ENCODE results near the gene SCT.

SCT gene

DNA sequence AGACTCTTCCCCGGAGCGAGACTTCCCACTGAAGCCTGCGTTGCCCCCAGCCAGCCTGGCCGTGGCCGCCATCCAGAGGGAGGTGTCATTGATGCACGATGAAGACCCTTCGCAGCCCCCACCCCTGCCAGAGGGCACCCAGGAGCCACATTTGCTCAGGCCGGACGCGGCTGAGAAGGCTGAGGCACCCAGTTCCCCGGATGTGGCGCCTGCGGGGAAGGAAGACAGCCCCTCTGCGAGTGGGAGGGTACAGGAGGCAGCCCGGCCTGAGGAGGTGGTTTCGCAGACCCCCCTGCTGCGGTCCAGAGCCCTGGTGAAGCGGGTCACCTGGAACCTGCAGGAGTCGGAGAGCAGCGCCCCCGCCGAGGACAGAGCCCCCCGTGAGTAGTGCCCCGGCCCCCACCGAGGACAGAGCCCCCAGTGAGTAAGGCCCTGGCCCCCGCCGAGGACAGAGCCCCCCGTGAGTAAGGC, 17.6 kb downstream of the SCT start:
- DNase-seq = no peak

DNA sequence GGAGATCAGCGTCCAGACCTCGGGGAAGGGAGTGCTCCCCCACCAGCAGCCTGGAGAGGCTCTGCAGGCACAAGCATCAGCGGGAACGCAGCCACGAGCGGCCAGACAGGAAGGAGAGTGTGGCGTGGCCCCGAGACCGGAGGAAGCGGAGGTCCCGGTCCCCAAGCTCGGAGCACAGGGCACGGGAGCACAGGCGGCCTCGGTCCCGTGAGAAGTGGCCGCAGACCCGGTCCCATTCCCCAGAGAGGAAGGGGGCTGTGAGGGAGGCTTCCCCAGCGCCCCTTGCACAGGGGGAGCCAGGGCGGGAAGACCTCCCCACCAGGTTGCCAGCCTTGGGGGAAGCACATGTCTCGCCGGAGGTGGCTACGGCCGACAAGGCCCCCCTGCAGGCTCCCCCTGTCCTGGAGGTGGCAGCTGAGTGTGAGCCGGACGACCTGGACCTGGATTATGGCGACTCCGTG, 18.2 kb downstream of the SCT start:
- no peak for DNase-seq

DNA sequence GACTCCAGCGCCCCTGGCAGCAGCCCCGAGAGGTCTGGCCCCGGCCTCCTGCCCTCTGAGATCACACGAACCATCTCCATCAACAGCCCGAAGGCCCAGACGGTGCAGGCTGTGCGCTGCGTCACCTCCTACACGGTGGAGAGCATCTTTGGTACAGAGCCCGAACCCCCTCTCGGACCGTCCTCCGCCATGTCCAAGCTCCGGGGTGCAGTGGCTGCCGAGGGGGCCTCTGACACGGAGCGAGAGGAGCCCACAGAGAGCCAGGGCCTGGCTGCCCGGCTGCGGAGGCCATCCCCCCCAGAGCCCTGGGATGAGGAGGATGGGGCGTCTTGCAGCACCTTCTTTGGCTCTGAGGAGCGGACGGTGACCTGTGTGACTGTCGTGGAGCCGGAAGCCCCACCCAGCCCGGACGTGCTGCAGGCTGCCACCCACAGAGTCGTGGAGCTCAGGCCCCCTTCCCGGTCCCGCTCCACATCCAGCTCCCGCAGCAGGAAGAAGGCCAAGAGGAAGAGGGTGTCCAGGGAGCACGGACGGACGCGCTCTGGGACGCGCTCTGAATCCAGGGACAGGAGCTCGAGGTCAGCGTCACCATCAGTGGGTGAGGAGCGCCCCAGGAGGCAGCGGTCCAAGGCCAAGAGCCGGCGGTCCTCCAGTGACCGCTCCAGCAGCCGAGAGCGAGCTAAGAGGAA, 18.9 kb downstream of the SCT start:
- DNase-seq = no peak

DNA sequence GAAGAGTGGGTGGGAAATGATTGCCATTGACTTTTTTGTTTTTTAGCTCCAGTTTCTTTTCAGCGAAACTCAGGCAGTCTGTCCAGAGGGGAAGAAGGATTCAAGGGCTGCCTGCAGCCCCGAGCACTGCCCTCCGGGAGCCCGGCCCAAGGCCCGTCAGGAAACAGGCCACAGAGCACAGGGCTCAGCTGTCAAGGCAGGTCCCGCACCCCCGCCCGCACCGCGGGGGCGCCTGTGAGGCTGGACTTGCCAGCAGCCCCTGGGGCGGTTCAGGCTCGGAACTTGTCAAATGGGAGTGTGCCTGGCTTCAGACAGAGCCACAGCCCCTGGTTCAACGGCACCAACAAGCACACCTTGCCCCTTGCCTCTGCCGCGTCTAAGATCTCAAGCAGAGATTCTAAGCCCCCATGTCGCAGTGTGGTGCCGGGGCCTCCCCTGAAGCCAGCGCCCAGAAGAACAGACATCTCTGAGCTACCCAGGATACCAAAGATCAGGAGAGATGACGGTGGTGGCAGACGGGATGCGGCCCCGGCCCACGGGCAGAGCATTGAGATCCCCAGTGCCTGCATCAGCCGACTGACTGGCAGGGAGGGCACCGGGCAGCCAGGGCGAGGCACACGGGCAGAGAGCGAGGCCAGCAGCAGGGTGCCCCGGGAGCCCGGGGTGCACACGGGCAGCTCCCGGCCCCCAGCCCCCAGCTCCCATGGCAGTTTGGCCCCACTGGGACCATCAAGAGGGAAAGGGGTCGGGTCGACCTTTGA, 19.8 kb downstream of the SCT start:
- DNase-seq = no peak

DNA sequence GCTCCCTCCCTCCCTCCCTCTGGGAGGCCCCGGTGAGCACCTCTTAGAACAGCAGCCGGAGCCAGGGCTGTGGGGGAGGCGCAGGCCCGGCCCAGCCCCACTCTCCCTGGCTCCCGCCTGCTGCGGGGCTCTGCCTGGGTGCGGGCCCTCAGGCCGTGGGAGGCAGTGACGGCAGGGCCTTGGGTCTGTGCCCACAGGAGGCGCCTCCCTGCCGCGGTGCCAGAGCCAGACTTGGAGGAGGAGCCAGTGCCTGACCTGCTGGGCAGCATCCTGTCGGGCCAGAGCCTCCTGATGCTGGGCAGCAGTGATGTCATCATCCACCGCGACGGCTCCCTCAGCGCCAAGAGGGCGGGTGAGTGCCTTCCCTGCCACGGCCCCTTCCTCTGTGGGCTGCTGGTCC, 20.7 kb downstream of the SCT start:
- DNase-seq = peak in 8 of 14 donors; percentile 8 to 90 (median 31)

DNA sequence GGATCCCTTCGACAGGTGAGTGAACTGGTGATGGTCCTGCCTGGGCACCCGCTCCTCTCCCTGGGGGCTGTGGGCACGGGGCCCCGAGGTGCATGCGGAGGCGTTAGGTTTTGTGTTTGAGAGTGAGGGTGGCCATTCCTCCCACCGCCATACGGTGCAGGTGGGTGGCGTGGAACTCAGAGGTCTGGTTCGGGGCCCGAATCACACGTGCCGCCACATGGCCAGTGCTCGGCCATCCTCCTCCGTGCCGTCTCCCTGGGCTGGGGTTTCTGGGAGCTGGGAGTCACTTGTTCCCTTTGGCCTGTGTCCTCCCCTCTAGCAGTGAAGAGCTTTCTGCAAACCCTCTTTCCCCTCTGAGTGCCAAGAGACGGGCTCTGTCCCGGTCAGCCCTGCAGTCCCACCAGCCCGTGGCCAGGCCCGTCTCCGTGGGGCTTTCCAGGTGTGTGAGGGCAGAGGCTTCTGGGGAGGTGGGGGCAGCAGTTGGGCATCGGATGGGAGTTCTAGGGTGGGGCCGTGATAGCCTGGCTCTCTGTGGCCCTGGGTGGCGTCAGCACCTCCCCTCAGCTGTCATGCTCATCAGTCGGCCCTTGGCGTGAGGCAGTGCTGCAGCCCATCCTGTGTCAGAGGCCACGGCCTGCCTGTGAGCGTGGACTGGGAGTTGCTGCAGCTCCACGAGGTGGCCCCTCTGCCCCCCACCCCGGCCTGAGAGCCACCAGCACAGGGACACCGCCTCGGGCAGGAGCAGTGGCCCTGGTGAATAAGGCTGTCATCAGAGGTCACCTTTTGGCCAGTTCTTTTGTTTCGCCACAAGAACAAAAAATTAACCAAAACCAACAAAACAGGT, 21.5 kb downstream of the SCT start:
- DNase-seq = no peak

DNA sequence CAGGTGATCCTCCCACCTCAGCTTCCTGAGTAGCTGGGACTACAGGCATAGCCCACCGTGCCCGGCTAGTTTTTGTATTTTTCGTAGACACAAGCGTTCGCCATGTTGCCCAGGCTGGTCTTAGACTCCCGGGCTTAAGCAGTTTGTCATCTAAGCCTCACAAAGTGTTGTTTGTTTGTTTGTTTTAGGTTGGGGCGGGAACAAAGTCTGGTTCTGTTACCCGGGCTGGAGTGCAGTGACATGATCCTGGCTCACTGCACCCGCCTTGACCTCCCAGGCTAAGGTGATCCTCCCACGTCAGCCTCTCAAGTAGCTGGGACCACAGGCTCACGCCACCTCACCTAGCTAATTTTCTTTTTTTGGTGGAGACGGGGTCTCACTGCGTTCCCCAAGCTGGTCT, 23.8 kb downstream of the SCT start:
- DNase-seq = no peak

DNA sequence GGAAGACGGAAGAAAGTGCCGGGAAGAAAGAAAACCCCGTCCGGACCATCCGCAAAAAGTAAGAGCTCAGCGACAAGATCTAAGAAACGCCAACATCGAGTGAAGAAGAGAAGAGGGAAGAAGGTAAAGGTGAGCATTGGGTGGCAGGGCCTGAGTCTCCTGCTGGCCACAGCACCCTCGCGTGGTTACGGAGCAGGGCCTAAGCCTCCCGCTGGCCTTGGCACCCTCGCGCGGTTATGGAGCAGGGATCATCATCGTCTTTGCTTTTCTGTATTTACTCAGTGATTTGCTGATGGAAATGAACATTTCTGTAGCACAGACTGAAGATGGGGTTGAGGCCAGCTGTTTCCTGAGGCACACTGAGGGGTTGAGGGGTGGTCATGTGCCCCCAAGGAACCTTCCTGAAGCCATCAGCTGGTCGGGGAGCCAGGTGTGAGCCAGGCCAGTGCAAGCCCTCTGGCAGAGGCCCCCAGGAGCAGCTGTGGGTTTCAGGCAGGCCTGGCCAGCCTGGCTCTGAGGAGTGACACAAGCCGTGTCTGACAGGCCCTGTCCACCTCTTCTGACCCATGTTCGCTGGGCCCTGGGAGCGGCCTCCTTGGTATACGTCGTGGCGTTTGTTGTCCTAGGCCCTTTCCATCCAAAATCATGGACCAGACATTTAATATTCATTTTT, 25.3 kb downstream of the SCT start:
- no peak for DNase-seq

DNA sequence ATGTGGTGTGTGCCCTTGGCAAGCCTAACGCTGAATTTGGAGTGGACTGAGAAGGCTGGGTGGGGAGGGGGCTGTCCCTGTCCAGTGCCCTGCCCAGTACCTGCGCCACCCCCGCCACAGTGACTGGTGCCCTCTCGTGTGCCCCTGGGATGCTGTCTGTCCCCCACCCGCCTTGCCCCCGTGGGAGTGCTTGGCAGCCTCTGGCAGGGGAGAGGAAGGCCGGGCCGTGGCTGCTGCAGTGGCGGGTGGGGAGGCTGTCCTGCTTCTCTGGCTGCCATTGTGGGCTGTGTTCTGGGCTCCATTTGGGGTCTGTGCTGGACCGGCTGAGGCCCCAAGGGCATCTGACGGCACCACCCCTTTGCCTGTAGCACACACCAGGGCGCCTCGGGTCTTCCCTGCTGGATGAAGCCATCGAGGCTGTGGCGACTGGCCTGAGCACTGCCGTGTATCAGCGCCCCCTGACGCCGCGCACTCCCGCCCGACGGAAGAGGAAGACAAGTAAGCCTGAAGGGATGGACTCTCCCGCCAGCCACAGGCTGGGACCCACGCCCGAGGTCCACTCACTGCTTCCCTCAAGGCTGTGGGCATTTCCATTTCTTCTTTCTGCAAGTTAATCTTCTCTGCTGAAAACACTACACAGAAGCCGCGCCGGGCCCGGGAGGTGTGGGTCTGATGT, 28.8 kb downstream of the SCT start:
- no peak for DNase-seq

DNA sequence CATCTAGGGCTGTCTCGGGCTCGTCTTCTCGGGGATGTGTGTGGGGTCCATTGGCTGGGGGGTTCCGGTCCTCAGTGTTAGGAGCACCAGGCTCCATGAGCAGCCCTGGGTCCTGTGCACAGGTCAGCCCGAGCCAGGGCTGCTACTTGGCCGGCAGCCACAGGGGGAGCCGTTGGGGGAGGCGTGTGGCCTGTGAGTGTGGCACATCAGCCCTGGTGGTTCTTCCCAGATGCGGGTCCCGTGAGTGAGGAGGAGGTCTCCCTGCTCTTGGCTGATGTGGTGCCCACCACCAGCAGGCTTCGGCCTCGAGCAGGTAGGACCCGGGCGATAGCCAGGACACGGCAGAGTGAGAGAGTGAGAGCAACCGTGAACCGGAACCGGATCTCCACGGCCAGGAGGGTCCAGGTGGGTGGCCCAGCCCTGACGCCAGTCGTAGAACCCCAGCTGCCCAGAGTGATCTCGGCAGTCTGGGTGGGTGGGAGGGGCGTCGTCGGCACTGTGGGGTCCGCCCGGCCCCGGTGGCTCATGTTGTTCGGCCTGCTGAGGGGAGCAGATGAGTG, 29.7 kb downstream of the SCT start:
- no peak for DNase-seq

DNA sequence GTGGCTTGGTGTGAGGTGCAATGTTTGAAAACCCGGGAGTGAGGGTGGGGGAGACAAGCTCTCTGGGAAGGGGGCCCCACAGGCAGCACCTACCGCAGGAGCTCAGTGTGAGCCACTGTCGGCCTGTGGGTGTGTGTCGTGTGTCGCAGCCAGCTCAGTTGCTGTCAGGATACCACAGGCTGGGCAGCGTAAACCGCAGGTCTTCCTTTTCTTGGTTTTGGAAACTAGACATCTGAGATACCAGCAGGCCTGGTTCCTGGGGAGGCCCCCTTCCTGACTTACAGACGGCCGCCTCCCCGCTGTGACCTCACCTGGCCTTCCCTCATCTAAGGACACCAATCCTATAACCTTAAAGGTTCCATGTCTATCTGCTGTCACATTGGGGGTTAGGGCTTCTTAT, 30.6 kb downstream of the SCT start:
- no peak for DNase-seq

DNA sequence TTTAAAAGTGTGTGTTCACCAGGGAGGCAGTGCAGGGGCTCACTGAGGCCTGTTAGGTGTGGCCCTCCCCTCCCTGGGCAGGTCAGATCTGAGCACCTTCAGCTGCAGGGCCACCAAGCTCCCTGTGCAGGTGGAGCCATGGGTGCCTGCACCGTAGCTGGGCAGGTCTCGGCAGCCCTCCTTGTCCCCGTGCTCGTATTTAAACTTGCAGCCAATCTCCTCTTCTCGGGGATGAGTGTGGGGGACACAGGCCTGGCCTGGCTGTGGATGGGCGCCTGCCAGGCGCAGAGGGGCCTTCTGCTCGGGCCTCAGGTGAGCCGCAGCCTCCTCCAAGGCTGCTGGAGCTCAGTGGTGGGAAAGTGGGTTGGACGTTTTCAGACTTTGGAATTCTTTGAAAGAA, 31.6 kb downstream of the SCT start:
- no peak for DNase-seq

DNA sequence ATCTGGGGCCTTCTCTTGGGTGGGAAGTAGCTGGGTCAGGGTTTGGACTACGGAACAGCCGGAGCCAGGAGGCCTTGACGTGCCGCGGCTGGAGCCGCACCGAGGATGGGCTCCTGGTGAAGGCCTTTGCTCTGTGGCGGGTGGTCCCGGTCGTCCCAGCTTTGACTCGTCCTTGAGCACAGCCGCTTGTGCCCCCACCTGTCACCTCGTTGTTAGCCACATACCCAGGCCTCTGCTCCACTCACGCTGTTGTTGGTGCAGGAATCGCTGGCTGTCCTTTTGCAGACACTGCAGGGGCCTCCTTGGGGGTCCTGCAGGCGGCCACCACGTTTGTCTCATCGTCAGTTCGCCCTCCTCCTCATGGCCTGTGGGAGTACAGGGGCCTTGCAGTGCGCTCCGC, 33.6 kb downstream of the SCT start:
- no peak for DNase-seq

DNA sequence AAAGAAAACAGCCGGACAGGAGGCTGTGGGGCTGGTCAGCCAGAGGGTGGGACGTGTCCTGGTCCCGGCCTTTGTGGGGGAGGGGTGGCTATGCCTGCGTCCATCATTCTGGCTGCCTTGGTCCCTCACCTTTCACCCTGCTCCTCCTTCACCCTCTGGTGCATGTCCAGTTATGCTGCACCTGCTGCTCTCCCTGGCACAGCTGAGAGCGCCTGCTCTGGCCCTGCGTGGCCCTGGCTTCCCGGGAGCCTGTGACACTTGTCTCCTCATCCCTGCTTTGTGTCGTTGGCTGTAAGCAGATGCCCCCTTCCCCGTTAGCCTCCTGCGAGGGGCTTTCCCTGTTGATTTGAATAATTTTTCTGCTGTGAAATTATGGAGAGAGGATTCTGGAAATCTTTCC, 34.1 kb downstream of the SCT start:
- DNase-seq = no peak

DNA sequence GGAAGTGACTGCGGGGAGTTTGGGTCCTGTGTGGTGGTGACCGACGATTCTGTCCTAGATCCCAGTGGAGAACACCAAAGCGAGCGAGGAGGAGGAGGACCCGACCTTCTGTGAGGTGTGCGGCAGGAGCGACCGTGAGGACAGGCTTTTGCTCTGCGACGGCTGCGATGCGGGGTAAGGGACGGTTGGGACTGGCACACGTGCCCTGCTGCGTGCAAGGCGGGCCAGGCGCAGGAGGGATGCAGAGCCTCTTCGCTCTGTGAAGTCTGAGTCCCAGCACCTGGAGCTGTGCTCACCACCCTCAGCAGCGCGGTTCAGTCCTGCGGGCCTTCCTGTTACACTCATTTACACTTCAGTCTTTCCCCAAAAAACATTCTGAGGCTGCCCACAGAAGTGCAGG, 34.5 kb downstream of the SCT start:
- no peak for DNase-seq

DNA sequence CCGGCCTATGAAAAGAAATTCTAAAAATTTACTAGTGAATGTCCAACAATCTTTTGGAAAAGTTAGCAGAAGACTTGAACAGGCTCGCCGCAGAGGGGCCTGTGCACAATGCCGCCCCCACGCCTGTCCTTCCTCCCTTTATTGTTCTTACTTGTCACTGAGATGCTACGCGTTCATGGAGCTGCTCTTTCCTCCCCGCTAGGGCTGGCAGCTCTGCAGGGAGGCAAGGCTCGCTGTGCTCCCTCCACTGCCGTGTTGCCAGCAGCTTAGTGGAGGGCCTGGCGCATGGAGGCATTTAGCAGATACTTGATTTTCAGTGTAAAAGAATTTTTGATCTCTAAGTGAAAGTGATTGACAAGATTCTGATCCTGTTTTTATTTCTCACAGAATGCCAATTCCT, 36.0 kb downstream of the SCT start:
- DNase-seq = peak in 1 of 14 donors; percentile 37

DNA sequence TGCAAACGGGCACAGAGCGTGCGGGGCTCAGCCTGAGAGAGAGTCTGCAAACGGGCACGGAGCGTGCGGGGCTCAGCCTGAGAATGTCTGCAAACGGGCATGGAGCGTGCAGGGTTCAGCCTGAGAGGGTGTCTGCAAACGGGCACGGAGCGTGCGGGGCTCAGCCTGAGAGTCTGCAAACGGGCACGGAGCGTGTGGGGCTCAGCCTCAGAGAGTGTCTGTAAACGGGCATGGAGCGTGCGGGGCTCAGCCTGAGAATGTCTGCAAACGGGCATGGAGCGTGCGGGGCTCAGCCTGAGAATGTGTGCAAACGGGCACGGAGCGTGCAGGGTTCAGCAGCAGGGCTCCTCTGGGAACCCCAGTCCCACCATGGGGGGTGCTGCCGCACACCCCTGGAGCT, 37.2 kb downstream of the SCT start:
- no peak for DNase-seq

DNA sequence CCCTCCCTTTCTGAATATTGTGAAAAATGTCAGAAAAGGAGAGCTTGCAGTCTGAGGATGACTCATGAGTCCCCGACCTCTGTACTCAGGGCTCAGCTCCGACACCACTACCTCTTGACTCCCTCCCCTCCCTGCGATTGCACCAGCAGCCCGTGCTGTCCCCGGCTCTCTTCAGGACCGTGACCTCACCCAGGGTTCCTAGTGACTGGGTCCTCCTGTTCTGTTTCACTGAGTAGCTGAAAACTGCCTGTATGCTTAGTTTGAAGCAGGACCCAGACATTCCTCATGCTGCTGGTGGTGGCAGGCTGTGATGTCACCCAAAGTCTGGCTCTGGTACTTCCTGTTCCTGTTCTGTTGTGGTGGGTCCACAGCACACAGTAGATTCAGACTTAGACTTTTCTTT, 39.0 kb downstream of the SCT start:
- DNase-seq = peak in 2 of 14 donors; percentile 29 to 40

DNA sequence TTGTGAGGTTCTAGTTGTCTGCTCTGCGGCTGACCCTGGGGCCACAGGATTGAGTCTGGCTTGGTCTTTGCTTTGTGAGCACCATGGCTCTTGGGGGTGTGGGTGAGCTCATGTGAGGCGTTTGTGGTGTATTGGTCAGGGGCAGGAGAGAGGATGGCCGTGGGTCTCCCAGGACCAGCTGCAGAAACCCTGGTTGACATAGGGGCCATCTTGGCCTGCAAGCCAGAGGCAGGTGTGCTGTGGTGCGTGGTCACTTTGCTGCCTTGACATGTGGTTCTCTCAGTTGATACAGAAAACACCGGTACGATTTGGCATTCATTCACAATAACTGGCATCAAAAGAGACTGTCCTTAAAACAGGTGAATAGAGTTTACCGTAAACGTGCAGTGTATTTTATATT, 39.4 kb downstream of the SCT start:
- no peak for DNase-seq

DNA sequence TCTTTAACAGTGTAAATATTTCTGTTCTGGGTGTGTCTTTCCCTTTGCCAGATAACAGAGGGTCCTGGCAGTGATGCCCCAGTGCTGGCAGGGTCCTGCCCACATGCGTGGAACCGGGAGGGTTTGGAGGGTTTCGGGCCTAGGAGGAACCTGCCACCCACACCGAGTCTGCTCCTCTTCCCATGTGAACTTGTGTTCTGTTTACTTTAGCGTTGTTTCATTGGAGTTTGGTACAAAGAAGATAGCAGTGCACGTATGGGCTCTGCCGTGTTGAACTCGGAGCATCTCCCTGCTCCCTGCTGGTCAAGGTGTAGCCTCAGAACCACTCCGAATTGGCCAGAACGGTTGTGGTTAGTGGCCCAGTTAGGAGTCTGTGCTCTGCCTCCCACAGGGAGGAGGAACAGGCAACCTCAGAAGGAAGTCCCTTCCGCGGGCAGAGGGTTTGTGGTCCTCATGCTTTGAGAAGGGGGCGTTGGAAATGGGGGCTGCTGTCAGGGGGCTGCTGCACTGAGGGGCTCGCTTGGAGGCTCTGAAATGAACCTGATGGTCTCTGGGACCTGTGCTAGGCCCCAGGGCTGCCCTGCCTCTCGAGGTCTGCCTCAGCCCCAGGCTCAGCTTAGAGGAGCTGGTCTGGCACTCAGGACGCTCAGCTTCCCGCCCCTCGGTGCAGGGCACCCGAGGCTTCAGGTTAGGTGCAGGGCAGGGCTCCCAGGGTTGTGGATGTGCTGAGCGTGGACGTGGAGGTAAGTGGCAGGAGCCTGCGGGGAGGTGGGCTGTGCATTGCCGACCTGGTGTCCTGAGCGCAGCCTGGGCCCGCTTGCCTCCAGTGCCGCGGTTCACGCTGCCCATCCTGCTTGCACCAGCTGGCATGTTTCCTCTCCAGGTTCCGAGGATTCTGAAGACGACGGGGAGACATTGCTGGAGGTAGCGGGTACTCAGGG, 40.3 kb downstream of the SCT start:
- DNase-seq = no peak

DNA sequence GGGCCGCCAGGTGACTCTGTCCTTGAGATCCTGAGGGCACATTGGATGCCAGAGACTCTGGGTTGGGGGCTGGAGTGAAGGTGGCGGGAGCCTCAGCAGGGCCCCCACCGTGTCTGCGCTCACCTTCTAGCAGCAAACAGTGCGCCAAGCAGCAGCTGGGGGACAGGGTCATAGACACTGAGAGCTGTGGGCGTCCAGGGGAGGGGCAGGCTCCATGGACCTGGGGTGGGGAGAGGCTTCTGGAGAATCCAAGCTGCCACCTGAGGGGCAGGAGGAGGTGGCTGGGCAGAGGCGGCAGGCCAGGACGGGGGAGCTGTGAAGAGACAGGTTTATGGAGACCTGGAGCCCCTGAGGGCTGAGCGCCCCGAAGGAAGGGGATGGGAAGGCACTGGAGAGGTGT, 42.7 kb downstream of the SCT start:
- DNase-seq = no peak
